Panc1 (cell line): ENCODE measurements around the gene IL1F10.

Experiments used
- CTCF ChIP-seq: fragments of 450-650 bp; IDR thresholded peaks from 2 replicates; pipeline ENCODE4 v1.5.1; 2017; ENCODE audit warnings: mild to moderate bottlenecking
- POLR2AphosphoS5 ChIP-seq: IDR thresholded peaks from 2 replicates; pipeline ENCODE4 v1.6.1; 2012; ENCODE audit warnings: mild to moderate bottlenecking, low read depth, low read length, moderate library complexity
- REST ChIP-seq, 2 experiments: IDR thresholded peaks; 2 replicates each; pipeline ENCODE4 v1.6.1; 2011 to 2012; ENCODE audit warnings: low read depth in 2 of 2, control low read depth in 1 of 2, low read length in 1 of 2, mild to moderate bottlenecking in 1 of 2, moderate library complexity in 1 of 2; ENCODE audit not compliant: insufficient read depth in 1 of 2

- TF ChIP-seq CTCF, result no peak
- no peak for TF ChIP-seq REST (IDR thresholded peaks at IDR 0.05; ENCODE audit: insufficient read depth in 1 of 2, low read depth in 2 of 2, low read length in 1 of 2)
- TF ChIP-seq POLR2AphosphoS5, result no peak
Observed at GRCh38 chr2:113032737-113033136, 35.0 kb upstream of the IL1F10 start.
